Pancreas (tissue), 10 donors: ENCODE data around the gene VPS4A. TPM values are rescaled to one million over a fixed set of nuclear protein-coding genes. Genes with fewer than 3 reads are reported as not detected.
"Not testable (repeated sequence)": the region's sequence is repeated elsewhere in the genome, so short reads cannot be mapped to it uniquely, and the experiment has no call there.

Experiments used
- ATAC-seq, 4 donors: fragments of 200-7000 bp; cut with Tn5 transposase; one replicate each; pipeline versions ENCODE4 v1.8.0 to v1.9.1; 2020; ENCODE audit warnings: mild to moderate bottlenecking in 4 of 4, moderate library complexity in 4 of 4
- DNase-seq, 6 donors: peaks; one replicate each; pipeline ENCODE4 v3.0.0-alpha.2; 2020
- FAIRE-seq: peaks from 2 replicates; lab custom pipeline; 2012; peaks lifted over from hg19 to GRCh38; lab: Jason Lieb, UNC
- H3K27ac ChIP-seq, 4 donors: fragments of 200-600 bp; sonication (generic); 1 replicate in 3 of 4; 2 replicates in 1 of 4; pipeline versions ENCODE4 v1.5.0 to v1.8.0; 2020
- H3K27me3 ChIP-seq, 4 donors: fragments of 200-600 bp; one replicate each; pipeline ENCODE4 v1.8.0; 2021
- H3K36me3 ChIP-seq, 3 donors: fragments of 200-600 bp; sonication (generic) in 1 of 3; one replicate each; pipeline versions ENCODE4 v1.5.0 to v1.8.0; 2020 to 2021
- H3K4me1 ChIP-seq, 3 donors: fragments of 200-600 bp; one replicate each; pipeline ENCODE4 v1.8.0; 2021
- H3K4me3 ChIP-seq, 4 donors: fragments of 200-600 bp; sonication (generic) in 2 of 4; one replicate each; pipeline versions ENCODE4 v1.5.0 to v1.8.0; 2020 to 2021
- H3K9me3 ChIP-seq, 4 donors: fragments of 200-600 bp; one replicate each; pipeline ENCODE4 v1.8.0; 2021
- CTCF ChIP-seq, 4 donors: fragments of 200-600 bp; sonication (generic) in 3 of 4; IDR thresholded peaks; one replicate each; pipeline versions ENCODE4 v1.5.0 to v1.8.0; 2021; ENCODE audit warnings: antibody characterized with exemption in 4 of 4
- WGBS, 2 donors: extraction: QIAGEN DNeasy Blood & Tissue Kit; methylation state at CpG; one replicate each; pipeline ENCODE4 v1.1.7; 2013; 5-methylcytosine and 5-hydroxymethylcytosine counted together
- intact Hi-C, 3 donors: fragments of 100-400 bp; cut with DNase I; formaldehyde crosslinking; loops; one replicate each; pipeline versions ENCODE4 v1.11.1 to v1.14.2; 2022
- polyA plus RNA-seq, 2 donors: library from polyadenylated mRNA; stranded (reverse); fragments of 200-250 nt; gene quantifications; one replicate each; pipeline ENCODE4 v1.2.3, GENCODE V29; 2013
- total RNA-seq, 6 donors: library from RNA; stranded (reverse); fragmentation: NEBNext Ultra II Directional in 4 of 6; extraction: Animal tissue kit (Norgen Biotek cat#: 25700) in 4 of 6; gene quantifications; one replicate each; pipeline versions ENCODE4 v1.2.1 to v1.2.4, GENCODE V29; 2021 to 2023
- donor health status: healthy with polysubstance abuse.
- donor health status: DM: no; HTN: no; CAD: no; lungs with moderate emphysema.
- donor health status: DM: no; HTN: no; CAD: no.
- donor health status: control.
- donor health status: control.
- donor health status: Bipolar disorder and iron deficiency.
- donor health status: DM: yes; HTN: yes; CAD: no.
- donor health status: DM: no; HTN: no; CAD: no.
- donor health status: DM: no; HTN: no; CAD: no.
- donor health status: DM: yes; HTN: yes; CAD: no.

Gene VPS4A
- total and polyA plus RNA-seq, 8 donors = 15.6 to 34.8 (median 20.5) TPM

GRCh38 chr16:69277413-69277812, 33.7 kb upstream of the VPS4A start:
- Histone ChIP-seq H3K36me3 (no peaks in the 10 kb centered on the region), H3K27ac (no peak overlapping the region), H3K4me3 (no peak overlapping the region), H3K4me1 (peaks cover 0 to 6% (median 0%) of the 10 kb centered on the region in 3 donors), H3K9me3 (no peaks in the 10 kb centered on the region), H3K27me3 (no peaks in the 10 kb centered on the region)
- intact Hi-C loops = no loop called here
- TF ChIP-seq CTCF (IDR thresholded peaks at IDR 0.05) = no peak
- ATAC-seq = no peak
- no peak for FAIRE-seq
- WGBS, 2 donors = 72 to 87% methylated on average over 1 of the region's 1 CpG
- DNase-seq = no peak

- DNase-seq = no peak
- TF ChIP-seq CTCF (IDR thresholded peaks at IDR 0.05) = no peak
- Histone ChIP-seq H3K4me1 (no peaks in the 10 kb centered on the region), H3K4me3 (no peak overlapping the region), H3K36me3 (peaks cover 0 to 4% (median 0%) of the 10 kb centered on the region in 3 donors), H3K9me3 (no peaks in the 10 kb centered on the region), H3K27me3 (no peaks in the 10 kb centered on the region), H3K27ac (no peak overlapping the region)
- FAIRE-seq = no peak
- 60 to 69% methylated on average over 4 of the region's 4 CpGs for WGBS, 2 donors
- no peak for ATAC-seq
- intact Hi-C loops = no loop called here
Measured at GRCh38 chr16:69283851-69284250, 27.3 kb upstream of the VPS4A start.

GRCh38 chr16:69285240-69285639, 25.9 kb upstream of the VPS4A start:
- no peak overlapping the region for H3K4me3 ChIP-seq
- no peaks in the 10 kb centered on the region for H3K4me1 ChIP-seq
- intact Hi-C loops = loop anchor here in 2 of 3 donors (5.0 kb wide), 1 partner anchor 133 kb away; no protein-coding TSS in a partner anchor
- no peak for TF ChIP-seq CTCF (IDR thresholded peaks at IDR 0.05)
- FAIRE-seq (no peak), DNase-seq (no peak), ATAC-seq (no peak)
- no peak overlapping the region for H3K27ac ChIP-seq
- H3K27me3 ChIP-seq = no peaks in the 10 kb centered on the region
- H3K9me3 ChIP-seq = no peaks in the 10 kb centered on the region
- peaks cover 0 to 4% (median 0%) of the 10 kb centered on the region in 3 donors for H3K36me3 ChIP-seq
- 84% methylated on average over 4 of the region's 4 CpGs for WGBS, 2 donors

GRCh38 chr16:69286941-69287713, 24.0 kb upstream of the VPS4A start:
- ATAC-seq = peak; percentile 60 to 84 (median 76)
- intact Hi-C loops = loop anchor here in 2 of 3 donors (5.0 kb wide), 1 partner anchor 135 kb away; no protein-coding TSS in a partner anchor

GRCh38 chr16:69291657-69292056, 19.5 kb upstream of the VPS4A start:
- intact Hi-C loops, H3K27ac ChIP-seq, H3K4me3 ChIP-seq, ATAC-seq, H3K36me3 ChIP-seq, DNase-seq, H3K4me1 ChIP-seq, H3K27me3 ChIP-seq, FAIRE-seq, H3K9me3 ChIP-seq: not testable (repeated sequence)
- WGBS, 2 donors = 92 to 97% methylated on average over 9 of the region's 9 CpGs

More at GRCh38 chr16:69286941-69287713, 24.0 kb upstream of the VPS4A start:
- DNase-seq (peak in 3 of 6 donors; percentile 15 to 34 (median 23)), FAIRE-seq (peak; percentile 96)
- no peaks in the 10 kb centered on the region for H3K27me3 ChIP-seq
- H3K36me3 ChIP-seq = peaks cover 0 to 4% (median 0%) of the 10 kb centered on the region in 3 donors
- H3K9me3 ChIP-seq = no peaks in the 10 kb centered on the region
- no peak overlapping the region for H3K27ac ChIP-seq
- WGBS, 2 donors = 51 to 57% methylated on average over 13 of the region's 13 CpGs
- H3K4me1 ChIP-seq = no peaks in the 10 kb centered on the region
- peak; percentile 26 to 71 (median 40) for TF ChIP-seq CTCF (IDR thresholded peaks at IDR 0.05)
- no peak overlapping the region for H3K4me3 ChIP-seq
